Activated T-cell treated with anti-CD3 and anti-CD28 coated beads, Interleukin-2, amount 50 U/mL, for 72 hours (primary cell): ENCODE data around the gene ITPR1. TPM values are rescaled to one million over a fixed set of nuclear protein-coding genes. Genes with fewer than 3 reads are reported as not detected.

ENCODE experiments used
- ATAC-seq, 2 donors: fragments of 150-1000 bp; cut with Tn5 transposase; replicated peaks in 1 of 2; 2 replicates each; pipeline ENCODE4 v1.10.0; 2021; ENCODE audit warnings: moderate library complexity in 2 of 2, mild to moderate bottlenecking in 1 of 2
- DNase-seq, 2 donors: peaks; one replicate each; pipeline ENCODE4 v3.0.0; 2021 to 2022; ENCODE audit warnings: mixed read lengths in 1 of 2
- H3K27ac Mint-ChIP-seq: one replicate; pipeline ENCODE4 v1.8.0; 2022; ENCODE audit warnings: mild to moderate bottlenecking, moderate library complexity, mixed read lengths
- H3K27me3 Mint-ChIP-seq: one replicate; pipeline ENCODE4 v1.8.0; 2022; ENCODE audit warnings: low read depth, mixed read lengths
- H3K36me3 Mint-ChIP-seq, 2 donors: one replicate each; pipeline ENCODE4 v1.8.0; 2022; ENCODE audit warnings: mixed read lengths in 2 of 2, mild to moderate bottlenecking in 1 of 2; ENCODE audit not compliant: insufficient read depth in 2 of 2
- H3K4me1 Mint-ChIP-seq: one replicate; pipeline ENCODE4 v1.8.0; 2022; ENCODE audit warnings: low read depth, mixed read lengths
- H3K4me3 Mint-ChIP-seq, 2 donors: one replicate each; pipeline ENCODE4 v1.8.0; 2022; ENCODE audit warnings: mild to moderate bottlenecking in 2 of 2, mixed read lengths in 2 of 2, moderate library complexity in 2 of 2
- H3K9me3 Mint-ChIP-seq, 2 donors: one replicate each; pipeline ENCODE4 v1.8.0; 2022; ENCODE audit warnings: mixed read lengths in 2 of 2
- total RNA-seq, 2 donors: library from RNA; stranded (reverse); gene quantifications; one replicate each; pipeline ENCODE4 v1.2.3, GENCODE V29; 2022

ITPR1 gene
- total RNA-seq, 2 donors from 2014 or later: 95.2 to 147 TPM

GRCh38 chr3:4680227-4680691 is 187.1 kb downstream of the ITPR1 start:
- Mint-ChIP-seq H3K4me3 (no peak overlapping the region), H3K4me1 (peaks cover 9% of the 10 kb centered on the region), H3K27ac (no peak overlapping the region), H3K9me3 (no peaks in the 10 kb centered on the region), H3K27me3 (no peaks in the 10 kb centered on the region), H3K36me3 (peaks cover 2 to 16% of the 10 kb centered on the region in 2 donors)
- DNase-seq: no peak
- no peak for ATAC-seq

- no peaks in the 10 kb centered on the region for H3K9me3 Mint-ChIP-seq
- peaks cover 2 to 22% of the 10 kb centered on the region in 2 donors for H3K36me3 Mint-ChIP-seq
- no peak overlapping the region for H3K4me3 Mint-ChIP-seq
- no peaks in the 10 kb centered on the region for H3K27me3 Mint-ChIP-seq
- no peak for DNase-seq
- ATAC-seq: no peak
- H3K27ac Mint-ChIP-seq: no peak overlapping the region
- H3K4me1 Mint-ChIP-seq: peaks cover 9% of the 10 kb centered on the region
Observed at GRCh38 chr3:4680871-4681300, 187.7 kb downstream of the ITPR1 start.

- H3K36me3 Mint-ChIP-seq: peaks cover 2 to 22% of the 10 kb centered on the region in 2 donors
- H3K27ac Mint-ChIP-seq: no peak overlapping the region
- DNase-seq (no peak), ATAC-seq (no peak)
- H3K4me3 Mint-ChIP-seq: no peak overlapping the region
- peaks cover 9% of the 10 kb centered on the region for H3K4me1 Mint-ChIP-seq
- H3K27me3 Mint-ChIP-seq: no peaks in the 10 kb centered on the region
- H3K9me3 Mint-ChIP-seq: no peaks in the 10 kb centered on the region
Observed at GRCh38 chr3:4681301-4681700, 188.2 kb downstream of the ITPR1 start.

- DNase-seq (no peak), ATAC-seq (no peak)
- H3K27ac Mint-ChIP-seq: no peak overlapping the region
- H3K4me1 Mint-ChIP-seq: no peaks in the 10 kb centered on the region
- no peaks in the 10 kb centered on the region for H3K9me3 Mint-ChIP-seq
- H3K36me3 Mint-ChIP-seq: peaks cover 4 to 20% of the 10 kb centered on the region in 2 donors
- no peaks in the 10 kb centered on the region for H3K27me3 Mint-ChIP-seq
- no peak overlapping the region for H3K4me3 Mint-ChIP-seq
Observed at GRCh38 chr3:4684117-4684516, 191.0 kb downstream of the ITPR1 start.

- H3K4me1 Mint-ChIP-seq: no peaks in the 10 kb centered on the region
- H3K36me3 Mint-ChIP-seq: peaks cover 7 to 24% of the 10 kb centered on the region in 2 donors
- no peak overlapping the region for H3K27ac Mint-ChIP-seq
- DNase-seq (no peak), ATAC-seq (no peak)
- H3K9me3 Mint-ChIP-seq: no peaks in the 10 kb centered on the region
- H3K27me3 Mint-ChIP-seq: no peaks in the 10 kb centered on the region
- H3K4me3 Mint-ChIP-seq: no peak overlapping the region
Observed at GRCh38 chr3:4684976-4685375, 191.8 kb downstream of the ITPR1 start.

- DNase-seq: no peak
- Mint-ChIP-seq H3K9me3 (no peaks in the 10 kb centered on the region), H3K4me3 (no peak overlapping the region), H3K27ac (no peak overlapping the region), H3K4me1 (no peaks in the 10 kb centered on the region), H3K27me3 (no peaks in the 10 kb centered on the region), H3K36me3 (peaks cover 7 to 27% of the 10 kb centered on the region in 2 donors)
- ATAC-seq: no peak
Observed at GRCh38 chr3:4685673-4686345, 192.7 kb downstream of the ITPR1 start.

GRCh38 chr3:4686619-4687018 is 193.5 kb downstream of the ITPR1 start:
- H3K4me3 Mint-ChIP-seq: no peak overlapping the region
- H3K27me3 Mint-ChIP-seq: no peaks in the 10 kb centered on the region
- H3K36me3 Mint-ChIP-seq: peaks cover 7 to 33% of the 10 kb centered on the region in 2 donors
- no peaks in the 10 kb centered on the region for H3K9me3 Mint-ChIP-seq
- ATAC-seq (no peak), DNase-seq (no peak)
- no peaks in the 10 kb centered on the region for H3K4me1 Mint-ChIP-seq
- no peak overlapping the region for H3K27ac Mint-ChIP-seq

- ATAC-seq: no peak
- Mint-ChIP-seq H3K27ac (no peak overlapping the region), H3K9me3 (no peaks in the 10 kb centered on the region), H3K36me3 (peaks cover 7 to 35% of the 10 kb centered on the region in 2 donors), H3K4me1 (no peaks in the 10 kb centered on the region), H3K4me3 (no peak overlapping the region), H3K27me3 (no peaks in the 10 kb centered on the region)
- DNase-seq: no peak
Observed at GRCh38 chr3:4687167-4687566, 194.0 kb downstream of the ITPR1 start.

- no peak for DNase-seq
- no peak for ATAC-seq
- H3K36me3 Mint-ChIP-seq: peaks cover 7 to 37% of the 10 kb centered on the region in 2 donors
- H3K27ac Mint-ChIP-seq: no peak overlapping the region
- no peak overlapping the region for H3K4me3 Mint-ChIP-seq
- H3K9me3 Mint-ChIP-seq: no peaks in the 10 kb centered on the region
- H3K27me3 Mint-ChIP-seq: no peaks in the 10 kb centered on the region
- no peaks in the 10 kb centered on the region for H3K4me1 Mint-ChIP-seq
Observed at GRCh38 chr3:4687596-4687995, 194.4 kb downstream of the ITPR1 start.

- Mint-ChIP-seq H3K27ac (no peak overlapping the region), H3K9me3 (no peaks in the 10 kb centered on the region), H3K36me3 (peaks cover 7 to 38% of the 10 kb centered on the region in 2 donors), H3K27me3 (no peaks in the 10 kb centered on the region), H3K4me3 (no peak overlapping the region), H3K4me1 (no peaks in the 10 kb centered on the region)
- DNase-seq (no peak), ATAC-seq (no peak)
Observed at GRCh38 chr3:4688411-4688810, 195.3 kb downstream of the ITPR1 start.

GRCh38 chr3:4689021-4689420 is 195.9 kb downstream of the ITPR1 start:
- DNase-seq: no peak
- H3K36me3 Mint-ChIP-seq: peaks cover 7 to 38% of the 10 kb centered on the region in 2 donors
- no peak overlapping the region for H3K4me3 Mint-ChIP-seq
- no peaks in the 10 kb centered on the region for H3K4me1 Mint-ChIP-seq
- ATAC-seq: no peak
- no peak overlapping the region for H3K27ac Mint-ChIP-seq
- H3K27me3 Mint-ChIP-seq: no peaks in the 10 kb centered on the region
- no peaks in the 10 kb centered on the region for H3K9me3 Mint-ChIP-seq

GRCh38 chr3:4690277-4690676 is 197.1 kb downstream of the ITPR1 start:
- DNase-seq: no peak
- no peak for ATAC-seq
- H3K27ac Mint-ChIP-seq: no peak overlapping the region
- peaks cover 7 to 37% of the 10 kb centered on the region in 2 donors for H3K36me3 Mint-ChIP-seq
- H3K9me3 Mint-ChIP-seq: no peaks in the 10 kb centered on the region
- no peak overlapping the region for H3K4me3 Mint-ChIP-seq
- no peaks in the 10 kb centered on the region for H3K4me1 Mint-ChIP-seq
- no peaks in the 10 kb centered on the region for H3K27me3 Mint-ChIP-seq

GRCh38 chr3:4693620-4694019 is 200.5 kb downstream of the ITPR1 start:
- H3K36me3 Mint-ChIP-seq: peaks cover 3 to 21% of the 10 kb centered on the region in 2 donors

GRCh38 chr3:4695846-4696245 is 202.7 kb downstream of the ITPR1 start:
- no peak for ATAC-seq
- Mint-ChIP-seq H3K4me3 (no peak overlapping the region), H3K4me1 (no peaks in the 10 kb centered on the region), H3K27me3 (no peaks in the 10 kb centered on the region), H3K36me3 (peaks cover 4 to 18% of the 10 kb centered on the region in 2 donors), H3K9me3 (no peaks in the 10 kb centered on the region), H3K27ac (no peak overlapping the region)
- no peak for DNase-seq

More at GRCh38 chr3:4693620-4694019, 200.5 kb downstream of the ITPR1 start:
- Mint-ChIP-seq H3K27ac (no peak overlapping the region), H3K4me3 (no peak overlapping the region), H3K4me1 (no peaks in the 10 kb centered on the region), H3K9me3 (no peaks in the 10 kb centered on the region), H3K27me3 (no peaks in the 10 kb centered on the region)
- ATAC-seq: no peak
- DNase-seq: no peak
